Neural progenitor cell (in vitro differentiated cells): ENCODE measurements around the gene ARHGEF11. TPM values are rescaled to one million over a fixed set of nuclear protein-coding genes. Genes with fewer than 3 reads are reported as not detected.

Source experiments
- DNase-seq: peaks from one replicate; pipeline ENCODE4 v3.0.0-alpha.2; 2016; ENCODE audit warnings: low spot score
- H2AFZ ChIP-seq: fragments of 200-600 bp; sonication (generic); replicated peaks from 2 replicates; pipeline ENCODE4 v1.6.1; 2016; ENCODE audit warnings: antibody characterized with exemption
- H3F3A ChIP-seq: fragments of 200-600 bp; sonication (generic); 2 replicates; pipeline ENCODE4 v1.6.1; 2016; ENCODE audit warnings: antibody characterized with exemption, low read depth
- H3K27ac ChIP-seq: fragments of 200-600 bp; sonication (generic); 2 replicates; pipeline ENCODE4 v1.5.1; 2016; ENCODE audit warnings: mild to moderate bottlenecking
- H3K27me3 ChIP-seq: fragments of 200-600 bp; sonication (generic); 2 replicates; pipeline ENCODE4 v1.6.1; 2016; ENCODE audit warnings: mild to moderate bottlenecking, moderate library complexity
- H3K36me3 ChIP-seq: fragments of 200-600 bp; sonication (generic); 2 replicates; pipeline ENCODE4 v1.5.1; 2016
- H3K4me1 ChIP-seq: fragments of 200-600 bp; sonication (generic); 2 replicates; pipeline ENCODE4 v1.6.1; 2016; ENCODE audit warnings: mixed run types
- H3K4me2 ChIP-seq: fragments of 200-600 bp; sonication (generic); 2 replicates; pipeline ENCODE4 v1.6.1; 2016
- H3K4me3 ChIP-seq: fragments of 200-600 bp; sonication (generic); 2 replicates; pipeline ENCODE4 v1.5.1; 2016
- H3K79me2 ChIP-seq: fragments of 200-600 bp; sonication (generic); 2 replicates; pipeline ENCODE4 v1.6.1; 2016; ENCODE audit warnings: low read depth
- H3K9ac ChIP-seq: fragments of 200-600 bp; sonication (generic); 2 replicates; pipeline ENCODE4 v1.6.1; 2016
- H3K9me3 ChIP-seq: fragments of 200-600 bp; sonication (generic); 2 replicates; pipeline ENCODE4 v1.5.1; 2016; ENCODE audit warnings: low read depth
- H4K20me1 ChIP-seq: fragments of 200-600 bp; sonication (generic); 2 replicates; pipeline ENCODE4 v1.6.1; 2016; ENCODE audit warnings: low read depth
- H3K27ac Mint-ChIP-seq: 3 replicates; pipeline ENCODE4 v1.8.0; 2021; ENCODE audit warnings: mixed read lengths
- H3K27me3 Mint-ChIP-seq: 2 replicates; pipeline ENCODE4 v1.8.0; 2022; ENCODE audit warnings: low read depth, mild to moderate bottlenecking, inconsistent platforms, moderate library complexity, mixed read lengths; ENCODE audit not compliant: insufficient read depth
- H3K36me3 Mint-ChIP-seq: 3 replicates; pipeline ENCODE4 v1.8.0; 2021; ENCODE audit warnings: mixed read lengths
- H3K4me1 Mint-ChIP-seq: 3 replicates; pipeline ENCODE4 v1.8.0; 2021; ENCODE audit warnings: mixed read lengths
- H3K4me3 Mint-ChIP-seq: 3 replicates; pipeline ENCODE4 v1.8.0; 2021; ENCODE audit warnings: mild to moderate bottlenecking, moderate library complexity, mixed read lengths
- H3K9me3 Mint-ChIP-seq: 3 replicates; pipeline ENCODE4 v1.8.0; 2020; ENCODE audit warnings: mixed read lengths
- CTCF ChIP-seq: fragments of 200-600 bp; sonication (generic); IDR thresholded peaks from 2 replicates; pipeline ENCODE4 v1.5.1; 2017; ENCODE audit warnings: antibody characterized with exemption, mild to moderate bottlenecking
- EZH2 ChIP-seq: fragments of 200-600 bp; sonication (generic); IDR thresholded peaks from 2 replicates; pipeline ENCODE4 v1.6.1; 2017; ENCODE audit warnings: antibody characterized with exemption, mild to moderate bottlenecking, moderate library complexity
- EZH2phosphoT487 ChIP-seq: fragments of 200-600 bp; sonication (generic); IDR thresholded peaks from 2 replicates; pipeline ENCODE4 v1.6.1; 2017; ENCODE audit warnings: antibody characterized with exemption
- total RNA-seq: library from RNA; depleted of rRNA; stranded (reverse); fragments of >200 nt; gene quantifications from 2 replicates; pipeline ENCODE4 v1.2.3, GENCODE V29; 2015; ENCODE audit warnings: low replicate concordance

Gene ARHGEF11
- total RNA-seq, 1 donor from 2014 or later, result 31.9 TPM

DNA sequence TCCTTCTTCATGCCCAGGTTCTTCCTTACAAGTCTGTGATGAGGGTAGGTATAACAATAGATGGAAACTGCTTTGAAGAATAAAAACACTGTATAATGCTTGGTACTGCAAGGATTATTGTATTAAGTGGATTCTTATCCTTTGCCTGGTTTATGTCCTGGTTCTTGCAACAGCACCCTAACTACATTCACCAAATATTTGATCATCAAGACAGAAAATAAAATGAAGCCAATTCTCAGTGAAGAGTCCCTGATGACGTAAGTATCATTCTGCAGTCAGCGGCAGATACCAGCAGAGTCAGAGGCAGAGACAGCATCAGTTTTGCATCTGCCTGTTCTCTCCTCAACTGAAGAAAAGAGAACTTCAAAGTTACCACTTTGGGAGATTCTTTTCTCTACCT lies 19.7 kb downstream of the ARHGEF11 start:
- H3K79me2 ChIP-seq, result peaks cover 92% of the 10 kb centered on the region
- no peaks in the 10 kb centered on the region for H3K27me3 ChIP-seq
- Mint-ChIP-seq H3K4me1 (peaks cover 3% of the 10 kb centered on the region), H3K4me3 (no peak overlapping the region), H3K27ac (no peak overlapping the region), H3K27me3 (no peaks in the 10 kb centered on the region), H3K36me3 (peaks cover 37% of the 10 kb centered on the region), H3K9me3 (peaks cover 35% of the 10 kb centered on the region)
- H3K4me3 ChIP-seq, result no peak overlapping the region
- H3K4me2 ChIP-seq, result no peak overlapping the region
- peaks cover 4% of the 10 kb centered on the region for H3K9me3 ChIP-seq
- peaks cover 34% of the 10 kb centered on the region for H4K20me1 ChIP-seq
- H3K36me3 ChIP-seq, result no peaks in the 10 kb centered on the region
- no peak for DNase-seq
- TF ChIP-seq CTCF (no peak), EZH2 (no peak), EZH2phosphoT487 (no peak)
- peaks cover under 1% of the 10 kb centered on the region for H3K4me1 ChIP-seq
- no peaks in the 10 kb centered on the region for H3F3A ChIP-seq
- H2AFZ ChIP-seq, result no peak overlapping the region
- H3K9ac ChIP-seq, result no peak overlapping the region
- H3K27ac ChIP-seq, result no peak overlapping the region

DNA sequence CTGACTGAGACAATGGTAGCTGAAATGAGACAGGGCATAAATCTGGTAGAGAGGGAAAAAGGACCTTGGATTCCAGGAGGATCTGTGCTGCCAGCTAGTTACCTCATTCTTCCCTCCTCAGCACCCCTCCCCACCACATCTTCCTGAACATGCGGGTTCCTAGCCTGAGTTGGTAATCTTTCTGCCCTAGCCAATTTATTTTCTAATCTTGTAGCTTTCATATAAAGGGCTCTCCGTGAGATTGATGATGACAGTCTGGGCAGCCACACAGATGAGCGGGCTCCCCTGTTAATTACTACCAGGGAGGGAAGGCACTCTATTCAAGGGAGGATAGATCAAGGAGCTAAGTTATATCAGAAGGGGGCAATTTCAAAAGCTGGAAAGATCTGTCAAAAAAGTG lies 20.2 kb downstream of the ARHGEF11 start:
- H3K4me3 Mint-ChIP-seq, result no peak overlapping the region
- Histone ChIP-seq H3K27ac (no peak overlapping the region), H3K9ac (no peak overlapping the region), H3F3A (no peaks in the 10 kb centered on the region), H3K4me3 (no peak overlapping the region), H4K20me1 (peaks cover 31% of the 10 kb centered on the region), H3K4me2 (no peak overlapping the region), H2AFZ (no peak overlapping the region), H3K79me2 (peaks cover 93% of the 10 kb centered on the region), H3K36me3 (no peaks in the 10 kb centered on the region), H3K27me3 (no peaks in the 10 kb centered on the region), H3K4me1 (no peaks in the 10 kb centered on the region), H3K9me3 (peaks cover 4% of the 10 kb centered on the region)
- H3K4me1 Mint-ChIP-seq, result no peaks in the 10 kb centered on the region
- no peak for DNase-seq
- no peak overlapping the region for H3K27ac Mint-ChIP-seq
- H3K36me3 Mint-ChIP-seq, result peaks cover 42% of the 10 kb centered on the region
- H3K9me3 Mint-ChIP-seq, result peaks cover 40% of the 10 kb centered on the region
- no peaks in the 10 kb centered on the region for H3K27me3 Mint-ChIP-seq
- no peak for TF ChIP-seq CTCF
- TF ChIP-seq EZH2, result no peak
- no peak for TF ChIP-seq EZH2phosphoT487

- H3K36me3 Mint-ChIP-seq, result peaks cover 56% of the 10 kb centered on the region
- H3K36me3 ChIP-seq, result peaks cover 10% of the 10 kb centered on the region
- no peak overlapping the region for H2AFZ ChIP-seq
- TF ChIP-seq EZH2, result no peak
- no peak for TF ChIP-seq CTCF
- H3K9me3 Mint-ChIP-seq, result peaks cover 64% of the 10 kb centered on the region
- H3K9ac ChIP-seq, result no peak overlapping the region
- peaks cover 2% of the 10 kb centered on the region for H3K27me3 Mint-ChIP-seq
- DNase-seq, result no peak
- H3K27me3 ChIP-seq, result no peaks in the 10 kb centered on the region
- H3K4me1 ChIP-seq, result no peaks in the 10 kb centered on the region
- H3K4me3 ChIP-seq, result no peak overlapping the region
- H3K79me2 ChIP-seq, result peaks cover 91% of the 10 kb centered on the region
- H4K20me1 ChIP-seq, result peaks cover 8% of the 10 kb centered on the region
- H3K9me3 ChIP-seq, result peaks cover 12% of the 10 kb centered on the region
- no peaks in the 10 kb centered on the region for H3K4me1 Mint-ChIP-seq
- H3K4me3 Mint-ChIP-seq, result no peak overlapping the region
- no peak overlapping the region for H3K27ac Mint-ChIP-seq
- no peaks in the 10 kb centered on the region for H3F3A ChIP-seq
- no peak overlapping the region for H3K4me2 ChIP-seq
- H3K27ac ChIP-seq, result no peak overlapping the region
Observed at GRCh38 chr1:157021688-157022087, 23.9 kb downstream of the ARHGEF11 start.

GRCh38 chr1:157019457-157019856 lies 26.1 kb downstream of the ARHGEF11 start:
- H2AFZ ChIP-seq, result no peak overlapping the region
- no peaks in the 10 kb centered on the region for H4K20me1 ChIP-seq
- Mint-ChIP-seq H3K9me3 (peaks cover 60% of the 10 kb centered on the region), H3K27ac (no peak overlapping the region), H3K4me1 (no peaks in the 10 kb centered on the region), H3K4me3 (no peak overlapping the region), H3K36me3 (peaks cover 48% of the 10 kb centered on the region), H3K27me3 (peaks cover 2% of the 10 kb centered on the region)
- H3K4me1 ChIP-seq, result no peaks in the 10 kb centered on the region
- peaks cover 12% of the 10 kb centered on the region for H3K9me3 ChIP-seq
- H3K27ac ChIP-seq, result no peak overlapping the region
- H3F3A ChIP-seq, result no peaks in the 10 kb centered on the region
- no peak overlapping the region for H3K4me2 ChIP-seq
- DNase-seq, result no peak
- peaks cover 10% of the 10 kb centered on the region for H3K36me3 ChIP-seq
- peaks cover 79% of the 10 kb centered on the region for H3K79me2 ChIP-seq
- no peaks in the 10 kb centered on the region for H3K27me3 ChIP-seq
- TF ChIP-seq EZH2, result no peak
- no peak for TF ChIP-seq EZH2phosphoT487
- no peak for TF ChIP-seq CTCF
- no peak overlapping the region for H3K4me3 ChIP-seq
- no peak overlapping the region for H3K9ac ChIP-seq
